CD4-positive, alpha-beta T cell treated with Interferon gamma for 1 hour (primary cell): ENCODE measurements around the gene MIA2.
"Not testable (repeated sequence)": the region's sequence is repeated elsewhere in the genome, so short reads cannot be mapped to it uniquely, and the experiment has no call there.

Source experiments
- DNase-seq: peaks from one replicate; pipeline ENCODE4 v3.0.0-alpha.2; 2020

MIA2 gene

GRCh38 chr14:39276005-39276404 lies 42.3 kb downstream of the MIA2 start:
- DNase-seq = no peak

DNA sequence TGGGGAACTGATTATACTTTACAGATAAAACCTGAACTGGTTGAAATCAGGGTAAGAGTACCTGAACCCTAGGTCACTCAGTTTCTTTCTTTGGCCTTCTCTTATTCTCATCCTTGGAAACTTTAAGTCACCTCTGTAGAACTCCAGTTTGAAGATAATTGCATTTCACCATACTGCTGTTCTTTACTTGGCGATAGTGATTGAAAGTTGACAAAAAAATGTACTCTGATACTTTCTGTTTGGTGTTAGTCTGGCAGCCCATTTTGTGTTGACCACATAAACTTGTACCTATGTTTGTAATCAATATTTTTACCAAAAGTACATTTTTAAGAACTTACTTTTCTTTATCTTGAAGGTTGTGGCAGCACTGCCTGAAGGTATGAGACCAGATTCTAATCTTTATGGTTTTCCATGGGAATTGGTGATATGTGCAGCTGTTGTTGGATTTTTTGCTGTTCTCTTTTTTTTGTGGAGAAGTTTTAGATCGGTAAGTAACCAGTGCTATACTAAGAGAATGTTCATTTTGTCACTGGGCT lies 42.9 kb downstream of the MIA2 start:
- no peak for DNase-seq

DNA sequence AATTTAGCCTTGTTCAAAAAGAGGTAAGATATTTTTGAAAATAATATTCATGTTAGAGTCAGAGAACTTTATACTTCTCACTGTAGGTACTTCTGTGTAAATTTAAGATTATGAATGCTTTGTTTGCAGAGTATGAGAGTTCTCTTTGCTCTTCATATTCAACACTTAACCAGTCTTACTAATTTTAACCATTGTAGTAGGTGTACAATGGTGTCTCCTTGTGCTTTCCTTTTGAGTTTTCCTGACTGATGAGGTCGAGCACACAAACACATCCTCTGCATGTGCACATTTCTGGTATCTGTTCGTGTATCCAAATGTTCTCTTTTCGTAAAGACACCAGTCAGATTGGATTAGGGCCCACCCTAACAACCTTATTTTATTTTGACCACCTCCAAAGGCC lies 45.8 kb downstream of the MIA2 start:
- DNase-seq = no peak

- not testable (repeated sequence) for DNase-seq
Measured at GRCh38 chr14:39280678-39281077, 47.0 kb downstream of the MIA2 start.

DNA sequence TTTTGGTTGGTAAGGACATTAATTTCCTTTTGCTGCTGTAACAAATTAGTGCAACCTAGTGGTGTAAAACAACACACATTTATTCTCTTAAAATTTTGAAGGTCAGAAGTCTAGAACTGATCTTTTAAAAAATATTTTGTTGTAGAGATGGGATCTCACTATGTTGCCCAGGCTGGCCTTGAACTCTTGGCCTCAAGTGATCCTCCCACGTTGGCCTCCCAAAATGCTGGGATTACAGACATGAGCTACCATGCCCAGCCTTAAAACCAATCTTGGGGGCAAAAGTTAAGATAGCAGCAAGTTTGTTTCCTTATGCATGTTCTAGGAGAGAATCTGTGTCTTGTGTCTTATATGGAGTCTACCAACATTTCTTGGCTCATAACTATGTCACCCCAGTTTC lies 55.8 kb downstream of the MIA2 start:
- no peak for DNase-seq

- DNase-seq = no peak
Measured at GRCh38 chr14:39291701-39292100, 58.0 kb downstream of the MIA2 start.

GRCh38 chr14:39293629-39294028 lies 59.9 kb downstream of the MIA2 start:
- DNase-seq = no peak

GRCh38 chr14:39300389-39300788 lies 66.7 kb downstream of the MIA2 start:
- DNase-seq = not testable (repeated sequence)

DNA sequence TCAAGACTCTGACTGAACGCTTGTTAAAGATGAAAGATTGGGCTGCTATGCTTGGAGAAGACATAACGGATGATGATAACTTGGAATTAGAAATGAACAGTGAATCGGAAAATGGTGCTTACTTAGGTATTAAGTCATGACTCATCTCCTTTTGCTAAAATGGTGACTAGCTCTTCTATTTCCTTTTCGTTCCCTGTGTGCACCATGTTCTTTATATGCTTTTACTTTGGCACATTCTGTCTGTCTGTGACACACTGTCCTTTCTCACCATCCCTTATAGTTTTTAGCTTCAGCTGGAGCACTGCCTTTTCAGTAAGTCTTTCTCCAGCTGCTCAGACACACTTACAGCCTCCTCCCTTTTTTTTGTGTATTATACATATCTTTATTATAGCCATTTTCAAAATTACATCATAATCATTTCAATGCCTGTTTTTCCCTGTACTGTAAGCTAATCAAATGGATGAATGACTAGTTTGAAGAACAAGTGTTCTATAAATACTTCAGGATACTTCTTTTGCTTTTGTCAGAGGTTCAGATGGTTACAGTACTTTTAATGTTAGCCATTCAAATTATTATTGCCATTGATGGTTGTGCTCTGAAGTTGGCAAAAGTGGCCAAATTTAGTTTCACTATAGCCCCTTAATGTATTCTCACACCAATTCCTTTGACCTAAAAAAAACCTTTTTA lies 68.6 kb downstream of the MIA2 start:
- DNase-seq = no peak

- DNase-seq = no peak
Measured at GRCh38 chr14:39303115-39303514, 69.4 kb downstream of the MIA2 start.

- no peak for DNase-seq
Measured at GRCh38 chr14:39307815-39308214, 74.1 kb downstream of the MIA2 start.

DNA sequence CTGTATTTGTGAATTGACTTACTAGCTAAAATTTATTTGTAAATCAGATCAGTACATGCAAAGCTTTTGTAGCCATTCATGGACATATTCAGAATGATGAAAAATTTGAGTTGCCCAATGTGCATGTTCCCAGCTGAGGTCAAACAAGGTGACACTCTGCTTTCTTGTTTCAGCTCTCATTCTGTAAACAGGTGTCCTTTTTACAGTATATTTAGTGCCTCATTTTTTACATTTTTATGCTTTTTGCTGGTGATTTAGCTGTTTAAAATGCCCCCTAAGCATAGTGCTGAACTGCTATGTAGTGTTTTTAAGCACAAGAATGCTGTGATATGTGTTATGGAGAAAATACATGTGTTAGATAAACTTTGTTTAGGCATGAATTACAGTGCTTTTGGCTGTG lies 76.3 kb downstream of the MIA2 start:
- no peak for DNase-seq

DNA sequence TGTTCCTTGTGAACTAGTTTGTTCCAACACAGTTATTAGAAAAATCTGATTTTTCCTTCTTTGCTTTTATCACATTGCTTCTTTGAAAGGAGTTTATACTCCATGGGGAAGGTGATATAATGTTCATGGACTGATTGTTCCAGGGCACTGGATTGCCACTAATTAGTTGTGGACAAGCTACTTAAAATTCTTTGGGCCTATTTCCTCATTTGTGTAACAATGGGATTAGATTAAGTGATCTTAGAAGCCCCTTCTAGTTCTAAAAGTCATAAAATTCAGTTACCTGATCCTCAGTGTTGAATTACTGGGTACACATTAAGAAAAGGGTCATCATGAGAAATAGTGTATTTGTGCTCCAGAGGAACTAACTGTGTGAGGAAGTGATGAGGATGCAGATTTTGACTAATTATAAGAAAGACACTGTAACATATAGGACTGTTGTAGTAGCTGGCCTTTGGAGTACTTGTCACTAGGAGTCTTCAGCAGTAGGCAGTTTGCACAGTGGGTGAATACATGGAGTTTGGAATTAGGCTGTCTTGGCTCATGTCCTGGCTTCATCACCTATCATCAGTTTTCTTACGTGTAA lies 82.2 kb downstream of the MIA2 start:
- no peak for DNase-seq

- DNase-seq = no peak
Measured at GRCh38 chr14:39316830-39317553, 83.3 kb downstream of the MIA2 start.

DNA sequence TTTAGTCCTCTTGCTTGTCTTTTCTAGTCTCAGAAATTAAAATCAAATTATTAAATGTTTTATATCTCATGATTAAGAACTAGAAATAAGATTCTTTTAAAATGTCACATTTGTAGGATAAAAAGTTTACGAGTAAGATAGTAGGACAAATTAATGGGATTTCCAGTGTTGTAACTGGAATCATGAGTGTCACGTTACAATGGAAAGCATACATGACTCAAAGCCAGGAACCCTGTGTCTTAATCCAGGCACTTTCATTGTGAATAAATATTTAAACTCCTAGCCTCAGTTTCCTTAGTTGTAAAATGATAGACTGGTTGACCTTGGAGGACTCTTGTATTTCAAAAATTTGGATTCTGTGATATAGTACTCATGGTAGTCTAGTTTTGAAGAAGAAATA lies 84.9 kb downstream of the MIA2 start:
- DNase-seq = no peak

- no peak for DNase-seq
Measured at GRCh38 chr14:39319381-39319780, 85.7 kb downstream of the MIA2 start.

- no peak for DNase-seq
Measured at GRCh38 chr14:39320318-39320717, 86.6 kb downstream of the MIA2 start.

GRCh38 chr14:39322807-39323206 lies 89.1 kb downstream of the MIA2 start:
- no peak for DNase-seq

DNA sequence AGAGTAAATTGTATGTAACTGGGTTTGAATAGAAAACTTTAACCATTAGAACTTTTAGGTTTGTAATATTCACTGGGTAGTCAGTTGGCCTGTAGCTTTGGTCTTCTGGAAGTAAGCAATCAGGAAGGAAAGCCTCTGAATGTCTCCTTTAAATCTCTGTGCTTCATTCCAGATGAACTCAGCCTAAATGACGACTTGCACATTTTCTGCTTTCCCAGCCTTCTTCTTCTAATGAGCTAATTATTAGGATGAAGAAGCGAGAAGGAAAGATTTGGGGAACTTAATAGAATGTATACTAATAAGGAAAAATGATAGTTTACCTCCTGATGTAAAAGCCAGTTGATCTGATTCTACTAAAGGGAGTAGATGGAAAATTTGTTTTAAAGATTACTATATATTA lies 90.4 kb downstream of the MIA2 start:
- DNase-seq = no peak

DNA sequence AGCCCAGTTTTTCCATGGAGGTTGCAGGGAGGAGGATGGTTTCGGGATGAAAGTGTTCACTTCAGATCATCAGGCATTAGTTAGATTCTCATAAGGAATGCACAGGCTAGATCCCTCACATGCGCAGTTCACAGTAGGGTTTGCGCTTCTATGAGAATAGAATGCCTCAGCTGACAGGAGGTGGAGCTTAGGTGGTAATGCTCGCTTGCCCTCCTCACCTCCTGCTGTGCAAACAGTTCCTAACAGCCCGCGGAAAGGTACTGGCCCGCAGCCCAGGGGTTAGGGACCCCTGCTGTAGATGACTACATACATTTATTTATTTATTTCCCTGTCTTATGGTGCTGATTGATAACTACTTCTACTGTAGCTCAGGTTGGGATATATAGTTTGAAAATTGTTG lies 105.3 kb downstream of the MIA2 start:
- DNase-seq = no peak

GRCh38 chr14:39341126-39341525 lies 107.4 kb downstream of the MIA2 start:
- DNase-seq = not testable (repeated sequence)

DNA sequence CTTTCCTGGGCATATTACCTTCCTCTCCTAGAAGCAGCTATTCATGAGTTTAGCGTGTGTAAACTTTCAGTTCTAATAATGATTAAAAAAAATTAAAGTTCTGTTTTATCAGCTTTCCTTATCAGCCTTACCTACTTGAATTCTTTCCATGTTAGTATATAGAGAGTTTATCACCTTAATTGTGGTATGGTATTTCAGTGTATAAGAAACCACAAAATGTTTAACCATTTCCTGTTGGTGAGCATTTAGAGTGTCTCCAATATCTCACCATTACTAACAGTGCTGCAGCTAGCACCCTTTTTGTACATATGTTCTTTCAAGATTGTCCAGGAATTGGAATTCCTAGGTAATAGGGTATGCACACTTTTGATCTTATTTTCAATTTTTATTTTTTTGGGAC lies 109.1 kb downstream of the MIA2 start:
- DNase-seq = no peak

DNA sequence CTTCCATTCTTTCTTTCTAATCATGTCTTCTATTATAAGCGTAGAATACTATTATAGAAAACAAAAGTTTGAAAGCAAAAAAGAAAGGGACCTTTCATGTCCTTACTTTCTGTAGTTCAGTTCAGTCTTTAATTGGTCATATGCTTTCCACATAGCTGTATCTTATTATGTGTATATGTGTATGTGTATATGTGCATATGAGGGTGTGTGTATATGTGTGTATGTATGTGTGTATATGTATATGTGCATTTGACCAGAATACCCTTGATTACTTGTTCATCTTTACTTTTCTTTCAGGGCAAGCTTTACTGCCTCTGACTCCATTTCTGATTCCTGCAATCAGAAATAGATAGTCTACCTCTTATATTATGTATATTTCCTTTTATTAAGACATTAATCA lies 109.9 kb downstream of the MIA2 start:
- DNase-seq = no peak

DNA sequence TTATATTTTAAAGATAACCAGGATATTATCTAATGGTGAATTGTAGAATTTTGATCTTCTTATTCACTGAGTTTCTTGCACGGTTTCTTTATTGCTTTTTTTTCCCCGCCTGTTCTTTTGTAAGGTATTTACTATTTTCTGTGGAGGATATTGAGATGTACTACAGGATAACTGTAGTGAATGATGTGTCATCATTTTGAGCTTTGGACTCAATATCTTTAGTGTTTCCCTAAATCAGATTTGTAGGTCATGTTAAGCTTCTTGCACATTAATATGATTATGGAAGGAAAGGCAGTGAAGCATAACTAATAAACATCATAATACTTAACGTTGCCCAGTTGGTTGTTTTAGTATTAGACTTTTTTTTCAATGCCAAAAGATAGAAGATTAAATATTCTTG lies 117.2 kb downstream of the MIA2 start:
- no peak for DNase-seq
